Retinal pigment epithelial cell (primary cell): ENCODE data around the gene PAX5.
A peak's percentile ranks its signal among the peaks of the same experiment; 100 is the strongest.

Experiments
- DNase-seq: peaks from one replicate; pipeline ENCODE4 v3.0.0-alpha.2; 2010; ENCODE audit warnings: low read depth
- H3K4me3 ChIP-seq: 2 replicates; pipeline ENCODE4 v1.5.1; 2011; ENCODE audit warnings: mild to moderate bottlenecking, low read length, control low read depth, moderate library complexity
- TF ChIP-seq, protein P1 (sequence below): conservative IDR thresholded peaks from 2 replicates; pipeline ENCODE4 v1.5.1; 2011; ENCODE audit warnings: low read depth, low read length, control low read depth, inconsistent platforms

PAX5 gene

DNA sequence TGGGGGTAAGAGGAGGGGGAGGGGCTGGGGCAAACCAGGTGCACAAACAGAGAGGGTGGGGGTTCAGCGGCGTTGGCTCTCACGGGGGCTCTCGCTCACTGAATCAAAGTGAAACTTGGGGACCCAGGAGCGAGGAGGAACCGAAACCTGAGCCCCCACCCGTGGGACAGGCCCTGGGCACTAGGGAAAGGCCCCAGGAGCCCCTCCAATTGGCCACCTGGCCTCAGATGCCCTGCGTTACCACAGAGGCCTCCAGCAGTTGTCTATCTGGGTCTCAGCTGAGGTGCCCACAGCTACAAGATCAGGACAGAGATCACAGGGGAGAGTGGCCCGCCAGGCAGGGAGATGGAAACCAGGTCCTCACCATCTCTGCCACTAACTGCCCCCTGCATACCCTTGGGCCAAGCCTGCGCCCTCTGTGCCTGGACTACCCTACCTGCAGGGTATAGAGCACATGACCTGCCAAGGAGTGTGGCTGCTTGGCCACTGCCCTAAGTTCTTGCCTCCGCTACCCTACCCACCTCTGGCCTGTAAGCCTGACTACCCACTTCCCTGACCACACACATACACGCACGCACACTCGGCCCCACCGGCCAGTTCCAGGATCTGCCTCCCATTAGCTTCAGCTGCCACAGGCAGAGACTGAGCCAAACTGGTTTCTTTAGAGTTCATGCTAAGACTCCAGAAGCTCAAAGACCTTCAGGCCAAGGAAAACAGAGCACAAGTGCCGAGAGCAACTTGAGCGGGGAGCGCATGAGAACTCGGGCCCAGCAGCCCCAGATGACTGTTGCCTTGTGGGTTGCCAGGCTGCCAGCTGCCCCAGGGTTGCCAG is 39.9 kb downstream of the PAX5 start:
- DNase-seq, result no peak
- no peak overlapping the region for H3K4me3 ChIP-seq
- TF ChIP-seq, protein P1, sequence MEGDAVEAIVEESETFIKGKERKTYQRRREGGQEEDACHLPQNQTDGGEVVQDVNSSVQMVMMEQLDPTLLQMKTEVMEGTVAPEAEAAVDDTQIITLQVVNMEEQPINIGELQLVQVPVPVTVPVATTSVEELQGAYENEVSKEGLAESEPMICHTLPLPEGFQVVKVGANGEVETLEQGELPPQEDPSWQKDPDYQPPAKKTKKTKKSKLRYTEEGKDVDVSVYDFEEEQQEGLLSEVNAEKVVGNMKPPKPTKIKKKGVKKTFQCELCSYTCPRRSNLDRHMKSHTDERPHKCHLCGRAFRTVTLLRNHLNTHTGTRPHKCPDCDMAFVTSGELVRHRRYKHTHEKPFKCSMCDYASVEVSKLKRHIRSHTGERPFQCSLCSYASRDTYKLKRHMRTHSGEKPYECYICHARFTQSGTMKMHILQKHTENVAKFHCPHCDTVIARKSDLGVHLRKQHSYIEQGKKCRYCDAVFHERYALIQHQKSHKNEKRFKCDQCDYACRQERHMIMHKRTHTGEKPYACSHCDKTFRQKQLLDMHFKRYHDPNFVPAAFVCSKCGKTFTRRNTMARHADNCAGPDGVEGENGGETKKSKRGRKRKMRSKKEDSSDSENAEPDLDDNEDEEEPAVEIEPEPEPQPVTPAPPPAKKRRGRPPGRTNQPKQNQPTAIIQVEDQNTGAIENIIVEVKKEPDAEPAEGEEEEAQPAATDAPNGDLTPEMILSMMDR, result no peak

DNA sequence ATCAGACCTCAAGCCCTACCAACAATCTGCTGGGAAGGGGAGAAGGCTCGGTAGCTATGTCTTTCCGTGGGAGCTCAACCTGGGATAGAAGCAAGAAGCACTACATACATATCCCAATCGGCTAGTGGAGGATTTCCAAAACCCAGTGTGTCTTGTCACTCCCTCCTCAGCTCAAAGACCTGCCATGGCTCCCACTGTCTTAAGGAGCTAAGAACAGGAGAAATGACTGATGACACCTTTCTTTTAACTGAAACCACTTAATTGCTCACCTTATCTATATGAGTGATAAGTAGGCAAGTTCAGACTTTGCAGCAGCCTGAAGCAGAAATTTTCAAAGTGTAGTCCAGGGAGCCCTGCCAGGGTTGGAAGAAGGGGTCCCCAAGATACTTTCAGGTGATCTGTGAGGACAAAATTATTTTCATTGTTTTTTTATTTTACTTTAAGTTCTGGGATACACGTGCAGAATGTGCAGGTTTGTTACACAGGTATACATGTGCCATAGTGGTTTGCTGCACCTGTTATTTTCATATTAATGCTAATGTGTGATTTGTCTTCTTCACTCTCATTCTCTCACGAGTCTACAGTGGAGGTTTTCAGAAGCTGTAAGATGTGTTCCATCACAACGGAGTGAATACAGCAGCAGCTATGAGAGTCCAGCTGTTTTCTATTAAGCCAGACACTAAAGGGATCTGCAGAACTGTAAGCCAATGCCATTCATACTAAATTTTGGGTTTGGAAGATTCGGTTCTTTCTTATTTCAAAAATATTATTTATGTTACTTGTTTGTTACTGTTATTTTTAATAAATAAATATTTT is 41.4 kb downstream of the PAX5 start:
- TF ChIP-seq, protein P1, result no peak
- no peak for DNase-seq
- H3K4me3 ChIP-seq, result no peak overlapping the region

DNA sequence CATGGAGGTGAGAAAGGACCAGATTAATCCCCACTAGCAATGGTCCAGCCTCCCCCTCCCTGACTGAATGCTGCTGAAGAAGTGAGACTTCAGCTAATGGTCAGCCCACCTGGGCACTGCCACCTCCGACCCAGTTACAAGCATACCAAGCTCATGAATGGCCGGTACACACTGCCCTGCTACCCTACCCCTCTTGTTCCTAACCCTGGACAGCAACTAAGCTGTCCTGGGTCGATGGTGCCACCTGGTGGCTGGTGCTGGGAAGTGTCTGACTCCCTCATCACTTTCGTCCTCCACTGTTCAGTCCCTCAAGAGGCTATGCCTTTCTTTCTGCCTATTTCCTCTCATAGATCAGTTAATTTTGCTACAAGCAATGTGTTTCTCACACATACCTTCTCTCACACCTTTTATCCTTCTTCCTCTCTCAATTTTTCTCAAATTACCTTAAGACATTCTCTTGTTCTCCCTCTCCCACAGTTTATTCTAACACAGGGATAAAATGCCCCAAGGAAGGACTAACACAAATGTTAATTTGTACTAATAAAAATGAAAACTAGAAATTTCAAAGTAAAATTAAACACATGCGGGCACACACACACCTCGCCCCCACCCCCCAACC is 42.4 kb downstream of the PAX5 start:
- DNase-seq, result no peak
- H3K4me3 ChIP-seq, result no peak overlapping the region
- TF ChIP-seq, protein P1, result peak; percentile 76

DNA sequence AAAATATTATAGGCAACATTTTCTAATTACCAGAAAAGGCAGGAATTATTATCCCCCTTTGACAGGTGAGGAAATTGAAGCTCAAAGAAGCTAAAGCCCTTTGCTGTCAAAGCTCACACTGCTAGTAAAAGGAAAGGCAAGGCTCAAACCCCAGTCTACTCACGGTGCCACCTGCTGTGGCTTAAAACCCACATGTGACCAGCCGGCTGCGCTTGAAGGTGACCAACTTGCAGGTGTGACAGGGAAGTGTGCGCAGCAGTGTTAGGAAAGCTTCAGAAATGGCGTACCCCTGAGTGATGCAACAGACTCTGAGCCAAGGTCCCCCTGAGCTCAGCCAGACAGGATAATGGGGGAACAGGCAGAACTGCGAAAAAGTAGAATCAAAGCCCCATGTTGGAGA is 45.2 kb downstream of the PAX5 start:
- TF ChIP-seq, protein P1, result no peak
- no peak overlapping the region for H3K4me3 ChIP-seq
- DNase-seq, result no peak

DNA sequence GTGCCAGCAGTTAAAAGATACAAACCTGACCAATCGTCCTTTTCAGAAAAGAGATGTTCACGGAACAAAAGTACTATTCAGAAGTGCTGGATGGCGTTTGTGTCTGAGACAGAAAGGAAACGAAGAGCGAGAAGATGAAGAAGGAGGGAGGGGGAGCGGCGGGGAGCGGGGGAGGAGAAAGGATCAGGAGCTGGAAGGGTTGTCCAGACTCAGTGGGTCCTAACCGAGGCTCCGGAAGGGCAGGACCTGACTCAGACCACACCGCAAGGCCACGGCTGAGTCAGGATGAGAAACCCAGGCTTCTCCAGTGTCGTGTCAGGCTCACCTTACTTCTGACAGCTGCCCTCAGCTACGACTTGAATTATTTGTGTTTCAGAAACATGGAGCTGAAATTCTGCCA is 46.2 kb downstream of the PAX5 start:
- H3K4me3 ChIP-seq, result no peak overlapping the region
- DNase-seq, result no peak
- TF ChIP-seq, protein P1, result no peak

DNA sequence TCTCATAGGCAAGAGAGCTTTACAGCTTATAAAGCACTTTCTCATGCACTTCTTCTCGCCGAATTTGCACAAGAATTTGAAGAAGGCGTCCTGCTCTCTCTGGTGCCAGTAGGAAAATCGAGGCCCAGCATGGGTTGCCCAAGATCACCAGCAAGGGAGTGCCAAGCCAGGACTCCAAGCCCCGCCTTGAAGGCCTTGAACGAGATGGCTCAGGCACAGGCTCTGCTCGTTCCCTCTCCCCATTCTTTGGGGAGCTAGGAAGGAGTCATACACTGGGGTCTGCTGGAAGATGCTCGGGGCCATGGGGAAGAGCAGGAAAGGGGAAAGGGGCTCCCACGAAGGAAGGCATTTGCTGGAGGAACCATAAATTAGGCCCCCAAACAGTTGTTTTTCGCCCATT is 46.7 kb downstream of the PAX5 start:
- no peak overlapping the region for H3K4me3 ChIP-seq
- TF ChIP-seq, protein P1, result no peak
- DNase-seq, result no peak
